ENCODE data around the gene EXD3. TPM values are rescaled to one million over a fixed set of nuclear protein-coding genes. Genes with fewer than 3 reads are reported as not detected.

Gene EXD3
- total RNA-seq, 1 donor from 2014 or later, result 19.5 TPM

GRCh38 chr9:137369911-137370764, 52.8 kb downstream of the EXD3 start:
- no peaks in the 10 kb centered on the region for H3K9me3 Mint-ChIP-seq
- no peak overlapping the region for H3K27ac Mint-ChIP-seq
- DNase-seq (ENCODE audit: extremely low spot score, unreplicated experiment), result no peak
- no peaks in the 10 kb centered on the region for H3K27me3 Mint-ChIP-seq
- peaks cover 4% of the 10 kb centered on the region for H3K4me1 Mint-ChIP-seq (ENCODE audit: unreplicated experiment)
- no peak for TF ChIP-seq CTCF (conservative IDR thresholded peaks at IDR 0.05)
- peaks cover 5% of the 10 kb centered on the region for H3K36me3 Mint-ChIP-seq
- H3K4me3 Mint-ChIP-seq, result no peak overlapping the region

- no peaks in the 10 kb centered on the region for H3K27me3 Mint-ChIP-seq
- H3K27ac Mint-ChIP-seq, result no peak overlapping the region
- no peaks in the 10 kb centered on the region for H3K9me3 Mint-ChIP-seq
- no peak for TF ChIP-seq CTCF (conservative IDR thresholded peaks at IDR 0.05)
- H3K4me1 Mint-ChIP-seq (ENCODE audit: unreplicated experiment), result peaks cover 4% of the 10 kb centered on the region
- H3K4me3 Mint-ChIP-seq, result no peak overlapping the region
- H3K36me3 Mint-ChIP-seq, result peaks cover 5% of the 10 kb centered on the region
- no peak for DNase-seq (ENCODE audit: extremely low spot score, unreplicated experiment)
Observed at GRCh38 chr9:137369061-137369787, 53.7 kb downstream of the EXD3 start.

GRCh38 chr9:137368431-137369035, 54.4 kb downstream of the EXD3 start:
- no peak overlapping the region for H3K27ac Mint-ChIP-seq
- H3K4me3 Mint-ChIP-seq, result no peak overlapping the region
- TF ChIP-seq CTCF (conservative IDR thresholded peaks at IDR 0.05), result no peak
- peaks cover 4% of the 10 kb centered on the region for H3K4me1 Mint-ChIP-seq (ENCODE audit: unreplicated experiment)
- peaks cover 5% of the 10 kb centered on the region for H3K9me3 Mint-ChIP-seq
- H3K36me3 Mint-ChIP-seq, result peaks cover 9% of the 10 kb centered on the region
- H3K27me3 Mint-ChIP-seq, result no peaks in the 10 kb centered on the region
- DNase-seq (ENCODE audit: extremely low spot score, unreplicated experiment), result no peak

GRCh38 chr9:137367506-137368430, 55.2 kb downstream of the EXD3 start:
- H3K9me3 Mint-ChIP-seq, result peaks cover 5% of the 10 kb centered on the region
- peaks cover 9% of the 10 kb centered on the region for H3K36me3 Mint-ChIP-seq
- no peak overlapping the region for H3K4me3 Mint-ChIP-seq
- DNase-seq (ENCODE audit: extremely low spot score, unreplicated experiment), result no peak
- H3K4me1 Mint-ChIP-seq (ENCODE audit: unreplicated experiment), result peaks cover 4% of the 10 kb centered on the region
- TF ChIP-seq CTCF (conservative IDR thresholded peaks at IDR 0.05), result no peak
- H3K27ac Mint-ChIP-seq, result no peak overlapping the region
- no peaks in the 10 kb centered on the region for H3K27me3 Mint-ChIP-seq

GRCh38 chr9:137366891-137367381, 56.0 kb downstream of the EXD3 start:
- TF ChIP-seq CTCF (conservative IDR thresholded peaks at IDR 0.05), result no peak
- Mint-ChIP-seq H3K4me3 (no peak overlapping the region), H3K4me1 (ENCODE audit: unreplicated experiment) (peaks cover 4% of the 10 kb centered on the region), H3K36me3 (peaks cover 9% of the 10 kb centered on the region), H3K9me3 (peaks cover 5% of the 10 kb centered on the region), H3K27ac (no peak overlapping the region), H3K27me3 (no peaks in the 10 kb centered on the region)
- no peak for DNase-seq (ENCODE audit: extremely low spot score, unreplicated experiment)
